A673 (cell line): Measurements from ENCODE around the gene NDE1. TPM values are rescaled to one million over a fixed set of nuclear protein-coding genes. Genes with fewer than 3 reads are reported as not detected.

ENCODE experiments used
- BruUV-seq: library from RNA; stranded (reverse); fragments of 400-500 nt; replicated peaks from 2 replicates; lab custom pipeline; 2021; lab: Mats Ljungman, UMichigan
- CTCF ChIA-PET: fragments of 300-600 bp; sonication (Branson Sonifier 250); formaldehyde crosslinking; loops from one replicate; lab custom pipeline; 2022; ENCODE audit warnings: antibody characterized with exemption; lab: Charles Lee
- POLR2A ChIA-PET: fragments of 300-600 bp; sonication (Branson Sonifier 250); formaldehyde crosslinking; loops from one replicate; lab custom pipeline; 2022; ENCODE audit warnings: antibody characterized with exemption; ENCODE audit not compliant: low non-redundant PET; lab: Charles Lee
- DNase-seq: peaks from one replicate; pipeline ENCODE4 v3.0.0-alpha.2; 2015; ENCODE audit warnings: low spot score
- H3K27ac ChIP-seq: fragments of 200-600 bp; sonication (generic); 2 replicates; pipeline ENCODE4 v1.5.1; 2016; ENCODE audit warnings: mixed run types, low read depth, mild to moderate bottlenecking, mixed read lengths, antibody characterized with exemption, low read length; ENCODE audit not compliant: poor library complexity, severe bottlenecking
- H3K27me3 ChIP-seq: fragments of 200-600 bp; sonication (generic); replicated peaks from 2 replicates; pipeline ENCODE4 v1.6.1; 2017; ENCODE audit warnings: mixed run types, low read depth, mild to moderate bottlenecking, mixed read lengths, antibody characterized with exemption, low read length; ENCODE audit not compliant: insufficient read depth, poor library complexity
- H3K36me3 ChIP-seq: fragments of 200-600 bp; sonication (generic); 2 replicates; pipeline ENCODE4 v1.6.1; 2016; ENCODE audit warnings: mixed run types, mild to moderate bottlenecking, mixed read lengths, antibody characterized with exemption, low read length; ENCODE audit not compliant: insufficient read depth, poor library complexity, severe bottlenecking
- H3K4me1 ChIP-seq: fragments of 200-600 bp; sonication (generic); 2 replicates; pipeline ENCODE4 v1.6.1; 2017; ENCODE audit warnings: mixed run types, mild to moderate bottlenecking, mixed read lengths, antibody characterized with exemption, low read length; ENCODE audit not compliant: insufficient read depth, poor library complexity, severe bottlenecking
- H3K4me3 ChIP-seq: fragments of 200-600 bp; sonication (generic); 2 replicates; pipeline ENCODE4 v1.5.1; 2016; ENCODE audit warnings: low read depth, mixed run types, mild to moderate bottlenecking, mixed read lengths, low read length; ENCODE audit not compliant: poor library complexity, severe bottlenecking
- H3K9me3 ChIP-seq: fragments of 200-600 bp; sonication (generic); 2 replicates; pipeline ENCODE4 v1.6.1; 2016; ENCODE audit warnings: mixed run types, low read depth, mild to moderate bottlenecking, mixed read lengths, antibody characterized with exemption, low read length; ENCODE audit not compliant: poor library complexity, severe bottlenecking
- CTCF ChIP-seq: fragments of 300-800, 200-600 bp; sonication (generic); conservative IDR thresholded peaks from 2 replicates; pipeline ENCODE4 v1.5.1; 2017; ENCODE audit warnings: low read depth, mild to moderate bottlenecking, antibody characterized with exemption, low read length, moderate library complexity, mixed read lengths
- EZH2 ChIP-seq: fragments of 200-600 bp; sonication (generic); IDR thresholded peaks from 2 replicates; pipeline ENCODE4 v1.6.1; 2017; ENCODE audit warnings: borderline replicate concordance, low read depth, mild to moderate bottlenecking, mixed read lengths, antibody characterized with exemption, low read length; ENCODE audit not compliant: poor library complexity, severe bottlenecking
- intact Hi-C: fragments of 100-400 bp; cut with micrococcal nuclease; formaldehyde crosslinking; loops from one replicate; pipeline ENCODE4 v1.10.0; 2022; ENCODE audit not compliant: unreplicated experiment
- total RNA-seq: library from RNA; stranded (reverse); gene quantifications from 2 replicates; pipeline ENCODE4 v1.2.3, GENCODE V29; 2021

NDE1 gene
- total RNA-seq, 1 experiment from 2014 or later = 78.1 TPM

- no peaks in the 10 kb centered on the region for H3K27me3 ChIP-seq
- DNase-seq = no peak
- POLR2A ChIA-PET = no interaction called here
- no peaks in the 10 kb centered on the region for H3K9me3 ChIP-seq
- TF ChIP-seq CTCF (no peak), EZH2 (no peak)
- no TSS peak for BruUV-seq
- no peak overlapping the region for H3K4me3 ChIP-seq
- CTCF ChIA-PET = no interaction called here
- no peak overlapping the region for H3K27ac ChIP-seq
- H3K36me3 ChIP-seq = peaks cover 31% of the 10 kb centered on the region
- H3K4me1 ChIP-seq = peaks cover 24% of the 10 kb centered on the region
- intact Hi-C loops = no loop called here
Observed at GRCh38 chr16:15640966-15641365, 9.1 kb upstream of the NDE1 start.

DNA sequence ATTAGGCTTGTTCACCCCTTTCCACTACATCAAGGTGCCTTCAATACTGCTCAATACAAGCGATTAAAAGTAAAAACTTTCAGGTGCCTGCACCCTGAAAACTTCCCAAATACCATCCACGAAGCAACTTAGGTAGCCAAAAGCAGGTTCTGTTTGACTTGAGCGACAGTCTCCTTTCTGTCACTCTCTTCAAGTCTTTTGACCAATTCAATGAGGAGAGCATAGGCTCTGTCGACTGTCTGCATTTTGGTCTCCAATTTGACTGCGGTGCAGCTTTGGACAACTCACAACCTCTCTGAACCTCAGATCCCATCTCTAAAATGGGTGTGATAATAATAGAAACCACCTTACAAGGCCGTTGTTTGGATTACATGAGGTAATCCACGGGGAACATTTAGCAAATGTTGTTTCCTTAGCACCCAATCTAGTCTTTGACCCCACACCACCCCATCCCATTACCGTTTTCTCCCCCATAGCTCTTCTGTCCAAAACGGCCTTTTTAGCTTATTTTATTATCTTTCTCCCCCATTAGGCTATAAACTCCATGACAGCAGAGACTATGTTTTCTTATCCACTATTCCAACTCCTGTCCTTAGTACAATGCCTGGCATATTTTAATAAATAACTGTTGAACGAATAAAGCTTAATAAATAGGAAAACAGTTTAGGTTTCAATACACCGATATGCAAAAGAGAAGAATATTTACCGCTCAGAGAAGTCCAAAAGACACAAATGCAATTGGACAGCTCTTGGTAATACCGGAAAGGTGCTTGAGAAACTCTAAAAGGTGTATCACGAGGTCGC is 8.1 kb upstream of the NDE1 start:
- intact Hi-C loops = no loop called here
- no TSS peak for BruUV-seq
- Histone ChIP-seq H3K4me1 (peaks cover 24% of the 10 kb centered on the region), H3K27me3 (no peaks in the 10 kb centered on the region), H3K36me3 (peaks cover 23% of the 10 kb centered on the region), H3K4me3 (peak overlapping the region; percentile 58), H3K9me3 (no peaks in the 10 kb centered on the region), H3K27ac (peak overlapping the region; percentile 96)
- ChIA-PET CTCF (interaction anchor here (0.5 kb wide), 1 partner anchor 147 kb away, joined by 6 read pairs; no protein-coding TSS in a partner anchor), POLR2A (no interaction called here)
- no peak for TF ChIP-seq CTCF
- no peak for TF ChIP-seq EZH2
- DNase-seq = no peak

- H3K9me3 ChIP-seq = no peaks in the 10 kb centered on the region
- no peaks in the 10 kb centered on the region for H3K27me3 ChIP-seq
- intact Hi-C loops = no loop called here
- CTCF ChIA-PET = interaction anchor here (0.5 kb wide), 2 partner anchors 9 to 148 kb away, joined by 6 to 9 read pairs; no protein-coding TSS in a partner anchor
- BruUV-seq = TSS peak; percentile 75
- peak overlapping the region; percentile 58 for H3K4me3 ChIP-seq
- TF ChIP-seq CTCF (0 out of 2 replicates have a peak, but pooled peaks have one; percentile 24), EZH2 (no peak)
- peaks cover 24% of the 10 kb centered on the region for H3K4me1 ChIP-seq
- peak overlapping the region; percentile 96 for H3K27ac ChIP-seq
- H3K36me3 ChIP-seq = peaks cover 17% of the 10 kb centered on the region
- POLR2A ChIA-PET = no interaction called here
- peak; percentile 71 for DNase-seq
Observed at GRCh38 chr16:15642557-15643047, 7.4 kb upstream of the NDE1 start.
